ENCODE measurements around the gene HTR4.

Gene HTR4

DNA sequence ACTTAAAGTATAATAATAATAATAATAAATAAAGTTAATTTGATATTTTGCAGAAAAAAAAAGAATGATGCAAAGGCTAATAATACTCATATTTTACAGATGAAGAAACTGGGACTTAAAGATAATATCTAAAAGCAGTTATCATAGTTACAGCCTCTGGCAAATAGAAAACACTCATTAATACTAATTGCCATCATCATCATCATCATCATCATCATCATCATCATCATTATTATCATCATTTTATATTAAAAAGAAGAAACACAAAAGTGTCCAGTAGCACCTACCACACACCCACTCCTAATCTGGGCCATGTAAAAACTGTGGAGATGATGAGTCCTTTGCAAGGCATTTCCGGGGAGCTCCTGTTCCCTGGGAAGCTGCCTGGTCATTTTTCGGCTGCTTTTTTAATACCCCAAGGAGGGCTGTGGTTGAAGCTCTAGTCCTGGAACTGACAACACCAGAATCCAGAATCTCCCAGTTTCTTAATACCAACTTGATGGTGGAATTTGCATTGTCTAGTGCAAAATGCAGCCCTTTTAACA is 70.8 kb downstream of the HTR4 start:
- H3K4me3 ChIP-seq (ENCODE audit: insufficient read length, low read depth), result no peak overlapping the region
- no peaks in the 10 kb centered on the region for H3K27me3 ChIP-seq (ENCODE audit: insufficient read depth, insufficient read length)
- no peaks in the 10 kb centered on the region; the same call in 1 of the 2 replicates for H3K9me3 ChIP-seq (ENCODE audit: insufficient read depth, low read length)
- no peak overlapping the region for H3K9ac ChIP-seq (ENCODE audit: insufficient read length, low read depth)
- H3K36me3 ChIP-seq (ENCODE audit: insufficient read depth, insufficient read length, low read length), result no peaks in the 10 kb centered on the region
- H3K4me1 ChIP-seq (ENCODE audit: insufficient read depth, insufficient read length), result no peaks in the 10 kb centered on the region
- TF ChIP-seq YY1 (IDR thresholded peaks at IDR 0.05; ENCODE audit: insufficient read depth, insufficient read length) (no peak), ZNF274 (IDR thresholded peaks at IDR 0.05; ENCODE audit: low read depth, low read length) (no peak), SUZ12 (IDR thresholded peaks at IDR 0.05; ENCODE audit: extremely low read depth, insufficient read depth, insufficient read length) (no peak)
- DNase-seq (ENCODE audit: low read depth, low spot score), result no peak

DNA sequence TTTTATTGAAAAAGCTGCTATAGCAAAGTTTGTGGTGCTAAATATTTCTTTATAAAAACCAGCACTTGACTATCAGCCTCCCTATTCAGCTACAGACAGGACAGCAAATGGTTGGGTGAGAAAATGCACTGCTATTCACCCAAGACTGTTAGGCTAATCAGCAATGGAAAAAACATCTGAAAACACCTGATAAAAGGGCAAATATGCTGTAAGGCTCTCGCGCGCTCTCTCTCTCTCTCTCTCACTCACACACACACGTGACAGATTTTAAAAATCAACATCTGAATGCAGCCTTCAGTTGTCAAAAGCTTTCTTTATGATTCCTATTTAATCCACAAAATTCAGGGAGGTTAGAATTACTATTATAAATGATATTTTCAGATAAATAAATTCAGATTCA is 80.2 kb downstream of the HTR4 start:
- TF ChIP-seq SUZ12 (IDR thresholded peaks at IDR 0.05; ENCODE audit: extremely low read depth, insufficient read depth, insufficient read length) (no peak), ZNF274 (IDR thresholded peaks at IDR 0.05; ENCODE audit: low read depth, low read length) (no peak), YY1 (IDR thresholded peaks at IDR 0.05; ENCODE audit: insufficient read depth, insufficient read length) (no peak)
- Histone ChIP-seq H3K4me3 (ENCODE audit: insufficient read length, low read depth) (no peak overlapping the region), H3K9me3 (ENCODE audit: insufficient read depth, low read length) (no peaks in the 10 kb centered on the region), H3K9ac (ENCODE audit: insufficient read length, low read depth) (no peak overlapping the region), H3K4me1 (ENCODE audit: insufficient read depth, insufficient read length) (no peaks in the 10 kb centered on the region), H3K27me3 (ENCODE audit: insufficient read depth, insufficient read length) (no peaks in the 10 kb centered on the region), H3K36me3 (ENCODE audit: insufficient read depth, insufficient read length, low read length) (no peaks in the 10 kb centered on the region)
- DNase-seq (ENCODE audit: low read depth, low spot score), result no peak

DNA sequence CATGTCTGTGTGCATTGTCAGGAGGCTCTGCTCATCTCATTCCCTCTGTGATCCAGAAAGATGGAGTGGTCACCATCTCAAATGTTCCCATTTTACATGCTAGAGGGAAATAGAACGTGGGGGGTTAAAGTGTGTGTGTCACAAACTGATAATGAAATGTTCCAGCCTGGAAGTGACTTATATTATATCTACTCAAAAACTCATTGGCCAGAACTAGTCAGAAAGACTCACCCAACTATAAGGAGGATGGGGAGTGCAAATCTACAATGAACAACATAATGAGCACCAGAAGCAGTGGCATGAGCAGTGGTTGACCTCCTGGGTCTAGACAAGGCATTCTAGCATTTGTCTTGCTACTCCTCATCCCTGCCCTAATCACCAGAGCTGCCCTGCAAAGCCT is 81.0 kb downstream of the HTR4 start:
- no peaks in the 10 kb centered on the region for H3K27me3 ChIP-seq (ENCODE audit: insufficient read depth, insufficient read length)
- H3K9me3 ChIP-seq (ENCODE audit: insufficient read depth, low read length), result no peaks in the 10 kb centered on the region
- no peak overlapping the region for H3K9ac ChIP-seq (ENCODE audit: insufficient read length, low read depth)
- no peak overlapping the region for H3K4me3 ChIP-seq (ENCODE audit: insufficient read length, low read depth)
- H3K36me3 ChIP-seq (ENCODE audit: insufficient read depth, insufficient read length, low read length), result no peaks in the 10 kb centered on the region
- no peaks in the 10 kb centered on the region for H3K4me1 ChIP-seq (ENCODE audit: insufficient read depth, insufficient read length)
- TF ChIP-seq SUZ12 (IDR thresholded peaks at IDR 0.05; ENCODE audit: extremely low read depth, insufficient read depth, insufficient read length), result no peak
- no peak for TF ChIP-seq ZNF274 (IDR thresholded peaks at IDR 0.05; ENCODE audit: low read depth, low read length)
- TF ChIP-seq YY1 (IDR thresholded peaks at IDR 0.05; ENCODE audit: insufficient read depth, insufficient read length), result no peak
- DNase-seq (ENCODE audit: low read depth, low spot score), result no peak

DNA sequence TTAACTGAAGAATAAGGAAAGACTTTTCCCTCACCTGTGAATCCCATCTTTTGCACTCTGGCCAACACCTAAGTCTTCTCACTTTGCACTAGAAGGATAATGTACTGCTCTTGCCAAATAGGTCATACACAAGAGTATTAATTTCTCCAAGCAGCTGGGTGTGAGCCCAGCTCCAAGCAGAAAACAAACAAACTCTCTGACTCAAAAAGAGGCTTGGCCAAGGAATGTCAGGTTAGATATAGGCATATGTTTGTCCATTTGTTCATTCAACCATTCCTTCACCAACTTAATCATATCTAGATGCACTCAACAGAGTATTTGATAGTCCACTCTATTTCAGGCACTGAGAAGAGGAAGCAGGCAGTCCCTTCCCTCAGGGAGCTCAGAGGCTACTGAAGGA is 84.4 kb downstream of the HTR4 start:
- no peak for TF ChIP-seq ZNF274 (IDR thresholded peaks at IDR 0.05; ENCODE audit: low read depth, low read length)
- no peak for TF ChIP-seq SUZ12 (IDR thresholded peaks at IDR 0.05; ENCODE audit: extremely low read depth, insufficient read depth, insufficient read length)
- TF ChIP-seq YY1 (IDR thresholded peaks at IDR 0.05; ENCODE audit: insufficient read depth, insufficient read length), result no peak
- no peaks in the 10 kb centered on the region for H3K36me3 ChIP-seq (ENCODE audit: insufficient read depth, insufficient read length, low read length)
- no peak overlapping the region for H3K4me3 ChIP-seq (ENCODE audit: insufficient read length, low read depth)
- no peaks in the 10 kb centered on the region for H3K27me3 ChIP-seq (ENCODE audit: insufficient read depth, insufficient read length)
- no peaks in the 10 kb centered on the region for H3K4me1 ChIP-seq (ENCODE audit: insufficient read depth, insufficient read length)
- no peaks in the 10 kb centered on the region for H3K9me3 ChIP-seq (ENCODE audit: insufficient read depth, low read length)
- no peak overlapping the region for H3K9ac ChIP-seq (ENCODE audit: insufficient read length, low read depth)
- no peak for DNase-seq (ENCODE audit: low read depth, low spot score)

DNA sequence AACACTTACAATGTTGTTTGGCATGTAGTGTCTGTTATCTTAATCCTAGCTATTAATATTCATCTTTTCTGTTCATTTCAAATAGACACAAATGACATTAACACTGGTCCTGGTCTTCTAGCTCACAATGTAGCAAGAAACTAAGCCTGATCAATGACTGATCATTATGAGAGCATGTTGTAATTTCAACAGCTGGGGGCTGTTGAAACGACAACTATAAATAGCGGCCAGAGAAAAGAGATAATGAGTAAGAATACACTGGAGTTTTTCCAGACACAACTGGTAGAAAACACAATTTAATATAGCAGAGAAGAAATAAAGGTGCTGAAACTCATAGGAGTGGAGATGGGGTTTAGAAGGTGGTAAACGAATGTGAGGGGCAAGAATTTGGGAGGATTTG is 89.2 kb downstream of the HTR4 start:
- H3K27me3 ChIP-seq (ENCODE audit: insufficient read depth, insufficient read length), result no peaks in the 10 kb centered on the region
- H3K9me3 ChIP-seq (ENCODE audit: insufficient read depth, low read length), result no peaks in the 10 kb centered on the region
- H3K9ac ChIP-seq (ENCODE audit: insufficient read length, low read depth), result no peak overlapping the region
- DNase-seq (ENCODE audit: low read depth, low spot score), result no peak
- TF ChIP-seq SUZ12 (IDR thresholded peaks at IDR 0.05; ENCODE audit: extremely low read depth, insufficient read depth, insufficient read length) (no peak), ZNF274 (IDR thresholded peaks at IDR 0.05; ENCODE audit: low read depth, low read length) (no peak), YY1 (IDR thresholded peaks at IDR 0.05; ENCODE audit: insufficient read depth, insufficient read length) (no peak)
- H3K4me1 ChIP-seq (ENCODE audit: insufficient read depth, insufficient read length), result no peaks in the 10 kb centered on the region
- no peak overlapping the region for H3K4me3 ChIP-seq (ENCODE audit: insufficient read length, low read depth)
- H3K36me3 ChIP-seq (ENCODE audit: insufficient read depth, insufficient read length, low read length), result no peaks in the 10 kb centered on the region

DNA sequence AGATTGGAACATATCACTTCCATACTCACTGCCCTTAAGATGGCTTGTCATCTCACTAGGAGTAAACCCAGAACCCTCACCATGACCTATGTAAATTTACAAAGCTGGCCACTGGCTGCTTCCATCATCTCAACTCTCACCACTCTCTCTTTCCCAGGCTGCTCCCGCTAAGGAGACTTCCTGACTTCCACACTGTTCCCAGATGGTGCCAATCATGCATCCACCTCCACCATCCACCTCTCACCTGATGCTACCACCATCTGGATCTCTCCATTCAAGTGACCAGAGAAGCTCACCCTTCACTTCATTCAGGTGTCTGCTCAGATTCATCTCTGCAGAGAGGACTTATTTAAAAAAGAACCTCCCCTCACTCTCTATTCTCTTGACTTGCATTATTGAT is 91.3 kb downstream of the HTR4 start:
- no peak overlapping the region for H3K9ac ChIP-seq (ENCODE audit: insufficient read length, low read depth)
- no peaks in the 10 kb centered on the region for H3K9me3 ChIP-seq (ENCODE audit: insufficient read depth, low read length)
- H3K4me3 ChIP-seq (ENCODE audit: insufficient read length, low read depth), result no peak overlapping the region
- DNase-seq (ENCODE audit: low read depth, low spot score), result no peak
- no peaks in the 10 kb centered on the region for H3K36me3 ChIP-seq (ENCODE audit: insufficient read depth, insufficient read length, low read length)
- TF ChIP-seq SUZ12 (IDR thresholded peaks at IDR 0.05; ENCODE audit: extremely low read depth, insufficient read depth, insufficient read length) (no peak), ZNF274 (IDR thresholded peaks at IDR 0.05; ENCODE audit: low read depth, low read length) (no peak), YY1 (IDR thresholded peaks at IDR 0.05; ENCODE audit: insufficient read depth, insufficient read length) (no peak)
- no peaks in the 10 kb centered on the region for H3K4me1 ChIP-seq (ENCODE audit: insufficient read depth, insufficient read length)
- H3K27me3 ChIP-seq (ENCODE audit: insufficient read depth, insufficient read length), result no peaks in the 10 kb centered on the region

DNA sequence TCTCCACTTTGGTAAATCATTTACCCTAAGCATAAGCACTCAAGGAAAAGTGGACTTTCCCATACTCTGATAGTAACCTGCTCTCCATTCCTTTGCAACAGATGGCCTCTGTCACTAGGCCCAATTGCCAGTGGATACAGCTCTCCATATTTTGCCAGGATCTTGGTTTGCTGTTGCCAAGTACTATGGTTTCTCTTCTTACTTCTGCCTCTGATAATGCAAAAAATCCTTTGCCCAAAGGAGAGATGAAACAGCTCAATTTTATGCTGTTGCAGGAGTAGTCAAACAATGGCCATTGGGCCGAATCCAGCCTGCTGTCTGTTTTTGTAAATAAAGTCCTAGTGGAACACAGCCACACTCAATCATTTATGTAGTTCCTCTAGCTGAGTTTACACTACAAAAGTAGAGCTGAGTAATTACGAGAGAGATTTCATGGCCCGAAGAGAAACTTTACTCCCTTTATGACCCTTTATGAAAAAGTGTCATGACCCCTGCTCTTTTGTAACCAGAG is 92.5 kb downstream of the HTR4 start:
- H3K36me3 ChIP-seq (ENCODE audit: insufficient read depth, insufficient read length, low read length), result no peaks in the 10 kb centered on the region
- no peak for DNase-seq (ENCODE audit: low read depth, low spot score)

More for the DNA sequence above, 92.5 kb downstream of the HTR4 start:
- Histone ChIP-seq H3K9me3 (ENCODE audit: insufficient read depth, low read length) (no peaks in the 10 kb centered on the region), H3K9ac (ENCODE audit: insufficient read length, low read depth) (no peak overlapping the region), H3K27me3 (ENCODE audit: insufficient read depth, insufficient read length) (no peaks in the 10 kb centered on the region), H3K4me3 (ENCODE audit: insufficient read length, low read depth) (no peak overlapping the region), H3K4me1 (ENCODE audit: insufficient read depth, insufficient read length) (no peaks in the 10 kb centered on the region)
- TF ChIP-seq SUZ12 (IDR thresholded peaks at IDR 0.05; ENCODE audit: extremely low read depth, insufficient read depth, insufficient read length), result no peak
- no peak for TF ChIP-seq ZNF274 (IDR thresholded peaks at IDR 0.05; ENCODE audit: low read depth, low read length)
- TF ChIP-seq YY1 (IDR thresholded peaks at IDR 0.05; ENCODE audit: insufficient read depth, insufficient read length), result no peak
